Effector memory CD4-positive, alpha-beta T cell (primary cell): ENCODE results near the gene GPX3.

Source experiments
- DNase-seq, 3 donors: peaks; one replicate each; pipeline ENCODE4 v3.0.0-alpha.2; 2020
- H3K27ac ChIP-seq: 2 replicates; pipeline ENCODE4 v1.7.0; 2013; ENCODE audit warnings: mild to moderate bottlenecking, low read length, moderate library complexity; ENCODE audit not compliant: insufficient read depth, poor library complexity, severe bottlenecking
- H3K27me3 ChIP-seq: replicated peaks from 2 replicates; pipeline ENCODE4 v1.7.0; 2013; ENCODE audit warnings: mild to moderate bottlenecking, low read length; ENCODE audit not compliant: insufficient read depth, control insufficient read depth, poor library complexity, severe bottlenecking
- H3K36me3 ChIP-seq: 2 replicates; pipeline ENCODE4 v1.7.0; 2013; ENCODE audit warnings: mild to moderate bottlenecking, low read length, moderate library complexity; ENCODE audit not compliant: control insufficient read depth, insufficient read depth
- H3K4me1 ChIP-seq: 2 replicates; pipeline ENCODE4 v1.7.0; 2013; ENCODE audit warnings: low read length, mild to moderate bottlenecking; ENCODE audit not compliant: control insufficient read depth, insufficient read depth, poor library complexity, severe bottlenecking
- H3K4me3 ChIP-seq: 2 replicates; pipeline ENCODE4 v1.7.0; 2013; ENCODE audit warnings: low read length, low read depth, mild to moderate bottlenecking; ENCODE audit not compliant: insufficient read depth, poor library complexity, severe bottlenecking
- H3K9me3 ChIP-seq: 2 replicates; pipeline ENCODE4 v1.7.0; 2013; ENCODE audit warnings: mild to moderate bottlenecking, low read length, moderate library complexity; ENCODE audit not compliant: control insufficient read depth

Gene GPX3

DNA sequence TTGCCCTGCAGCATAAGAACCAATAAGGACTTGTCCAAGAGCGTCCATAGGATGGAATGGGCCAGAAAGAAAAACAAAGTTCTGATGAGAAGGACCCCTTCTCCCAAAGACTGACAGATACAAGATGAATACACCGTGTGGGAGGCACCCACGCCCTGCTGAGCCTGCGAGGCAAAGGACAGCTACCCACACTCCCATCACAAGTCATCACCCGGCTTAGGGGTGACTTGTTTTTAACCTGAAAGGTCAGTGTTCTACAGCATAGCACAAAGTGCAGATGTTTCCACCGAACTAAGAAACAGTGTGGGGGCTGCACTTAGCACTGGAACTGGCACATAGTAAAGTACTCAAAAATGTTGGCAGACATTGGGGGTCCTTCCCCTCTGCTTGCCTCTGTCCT, 46.5 kb downstream of the GPX3 start:
- no peak overlapping the region for H3K4me3 ChIP-seq
- peaks cover 72% of the 10 kb centered on the region for H3K36me3 ChIP-seq
- H3K4me1 ChIP-seq: peaks cover 33% of the 10 kb centered on the region
- H3K27ac ChIP-seq: no peak overlapping the region
- no peaks in the 10 kb centered on the region for H3K27me3 ChIP-seq
- no peak for DNase-seq
- H3K9me3 ChIP-seq: no peaks in the 10 kb centered on the region

DNA sequence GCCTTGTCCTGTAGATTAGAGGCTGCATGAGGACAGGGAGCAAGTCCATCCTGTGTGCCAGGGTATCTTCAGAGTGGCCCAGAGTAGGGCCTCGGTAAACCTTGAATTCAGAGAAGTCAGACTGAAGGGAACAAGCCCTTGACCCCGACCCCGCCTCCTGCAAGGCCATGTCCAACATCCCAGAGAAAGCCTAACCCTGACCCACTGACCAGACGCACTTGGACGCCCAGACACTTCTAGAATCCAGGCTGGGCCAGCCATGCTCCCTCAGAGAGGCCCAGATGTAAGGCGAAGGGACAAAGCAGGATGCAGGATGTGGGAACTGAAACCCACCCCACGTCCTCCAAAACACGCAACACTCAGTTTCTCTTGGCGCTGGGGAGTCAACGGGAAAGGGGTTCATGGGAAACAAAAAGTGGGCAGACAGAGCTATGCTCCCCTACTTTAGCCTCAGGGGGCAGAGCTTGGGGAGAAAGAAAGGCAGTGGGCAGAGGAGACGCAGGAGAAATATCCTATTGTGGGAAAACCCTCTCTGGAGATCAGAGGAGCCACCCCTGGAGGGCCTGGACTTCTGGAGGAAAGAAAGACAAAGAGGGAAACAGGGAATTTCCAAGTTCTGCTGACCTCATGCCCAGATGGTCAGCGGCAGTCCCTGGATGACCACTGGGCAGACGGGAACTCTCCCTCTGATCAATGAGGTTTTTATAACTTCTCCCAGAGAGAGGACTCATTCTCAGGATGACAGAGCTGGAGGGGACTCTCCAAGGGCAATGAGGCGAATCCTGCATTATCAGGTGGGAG, 47.4 kb downstream of the GPX3 start:
- no peaks in the 10 kb centered on the region for H3K27me3 ChIP-seq
- no peaks in the 10 kb centered on the region for H3K9me3 ChIP-seq
- H3K4me3 ChIP-seq: no peak overlapping the region
- peaks cover 33% of the 10 kb centered on the region for H3K4me1 ChIP-seq
- H3K36me3 ChIP-seq: peaks cover 62% of the 10 kb centered on the region
- no peak overlapping the region for H3K27ac ChIP-seq
- no peak for DNase-seq

DNA sequence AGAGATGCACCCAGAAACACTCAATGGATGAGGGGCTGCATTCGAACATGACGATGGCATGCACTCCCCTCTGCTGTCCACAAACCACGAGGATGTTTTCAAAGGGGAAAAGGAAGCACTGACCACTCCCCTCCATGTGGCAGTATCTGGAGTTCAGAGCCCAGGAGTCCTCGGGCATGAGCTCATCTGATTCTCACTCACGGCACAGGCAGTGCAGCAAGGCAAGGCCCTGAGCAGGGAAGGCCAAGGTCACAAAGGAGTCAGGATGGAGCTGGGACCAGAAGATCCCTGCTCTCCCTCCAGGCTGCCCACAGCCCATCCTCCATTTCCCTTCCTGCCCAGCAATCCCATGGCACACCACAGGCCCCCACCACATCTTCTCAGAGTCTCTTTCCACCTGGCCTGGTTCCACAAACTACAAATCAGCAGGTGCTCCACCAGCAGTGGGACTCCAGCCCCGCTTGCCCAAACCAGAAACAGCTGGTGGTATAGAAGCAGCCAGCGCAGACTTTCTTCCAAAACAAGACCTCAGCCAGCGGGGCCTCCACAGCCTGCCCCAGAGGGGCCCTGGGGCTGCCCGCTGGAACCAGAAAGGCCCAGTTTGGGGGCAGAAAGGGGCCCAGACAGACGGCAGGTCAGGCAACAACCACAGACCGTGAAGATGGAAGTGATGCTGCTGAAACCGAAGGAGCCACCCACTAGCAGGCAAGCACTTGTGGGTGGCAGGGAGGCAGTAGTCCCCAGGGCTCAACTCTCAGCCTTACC, 48.2 kb downstream of the GPX3 start:
- Histone ChIP-seq H3K27me3 (no peaks in the 10 kb centered on the region), H3K4me3 (peak overlapping the region; percentile 12), H3K27ac (peak overlapping the region; percentile 33), H3K36me3 (peaks cover 55% of the 10 kb centered on the region), H3K9me3 (no peaks in the 10 kb centered on the region), H3K4me1 (peaks cover 33% of the 10 kb centered on the region)
- no peak for DNase-seq

DNA sequence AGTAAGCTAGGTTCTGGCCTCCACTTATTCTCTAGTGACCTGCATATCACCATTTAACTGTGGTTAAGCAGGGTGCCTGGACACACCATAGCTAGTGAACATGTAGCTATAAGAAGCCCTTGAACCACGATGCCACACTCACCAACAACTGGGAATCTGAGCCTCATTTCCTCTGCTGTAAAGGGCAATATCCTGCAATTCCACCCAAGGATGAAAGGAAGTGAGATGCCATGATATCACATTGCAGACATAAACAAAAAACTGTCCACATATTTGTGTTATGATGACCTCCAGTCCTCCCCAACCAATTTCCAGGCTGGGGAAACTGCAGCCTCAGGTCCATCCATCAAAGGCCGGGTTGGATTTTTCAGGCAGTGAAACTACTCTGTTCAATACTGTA, 50.1 kb downstream of the GPX3 start:
- Histone ChIP-seq H3K4me3 (no peak overlapping the region), H3K4me1 (peaks cover 36% of the 10 kb centered on the region), H3K27me3 (no peaks in the 10 kb centered on the region), H3K9me3 (no peaks in the 10 kb centered on the region), H3K36me3 (peaks cover 45% of the 10 kb centered on the region), H3K27ac (no peak overlapping the region)
- no peak for DNase-seq

DNA sequence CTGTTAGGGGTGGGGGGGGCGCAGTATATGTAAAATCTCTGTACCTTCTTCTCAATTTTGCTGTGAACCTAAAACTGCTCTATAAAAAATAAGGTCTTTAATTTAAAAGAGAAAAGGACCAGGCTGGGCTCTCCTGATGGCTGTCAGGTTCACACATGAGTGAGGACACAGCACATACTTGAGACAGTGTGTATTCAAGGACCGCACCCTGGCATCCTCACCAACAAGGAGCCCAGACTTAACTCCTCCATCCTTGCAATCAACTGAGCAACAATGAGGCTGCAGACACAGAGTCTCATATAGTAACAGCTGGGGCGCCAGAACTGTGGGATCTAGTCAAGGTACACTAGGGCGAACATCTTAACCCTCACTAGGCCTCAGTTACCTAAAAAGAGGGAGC, 50.6 kb downstream of the GPX3 start:
- no peak for DNase-seq
- no peaks in the 10 kb centered on the region for H3K27me3 ChIP-seq
- H3K4me3 ChIP-seq: no peak overlapping the region
- H3K4me1 ChIP-seq: peaks cover 37% of the 10 kb centered on the region
- no peak overlapping the region for H3K27ac ChIP-seq
- no peaks in the 10 kb centered on the region for H3K9me3 ChIP-seq
- H3K36me3 ChIP-seq: peaks cover 49% of the 10 kb centered on the region

DNA sequence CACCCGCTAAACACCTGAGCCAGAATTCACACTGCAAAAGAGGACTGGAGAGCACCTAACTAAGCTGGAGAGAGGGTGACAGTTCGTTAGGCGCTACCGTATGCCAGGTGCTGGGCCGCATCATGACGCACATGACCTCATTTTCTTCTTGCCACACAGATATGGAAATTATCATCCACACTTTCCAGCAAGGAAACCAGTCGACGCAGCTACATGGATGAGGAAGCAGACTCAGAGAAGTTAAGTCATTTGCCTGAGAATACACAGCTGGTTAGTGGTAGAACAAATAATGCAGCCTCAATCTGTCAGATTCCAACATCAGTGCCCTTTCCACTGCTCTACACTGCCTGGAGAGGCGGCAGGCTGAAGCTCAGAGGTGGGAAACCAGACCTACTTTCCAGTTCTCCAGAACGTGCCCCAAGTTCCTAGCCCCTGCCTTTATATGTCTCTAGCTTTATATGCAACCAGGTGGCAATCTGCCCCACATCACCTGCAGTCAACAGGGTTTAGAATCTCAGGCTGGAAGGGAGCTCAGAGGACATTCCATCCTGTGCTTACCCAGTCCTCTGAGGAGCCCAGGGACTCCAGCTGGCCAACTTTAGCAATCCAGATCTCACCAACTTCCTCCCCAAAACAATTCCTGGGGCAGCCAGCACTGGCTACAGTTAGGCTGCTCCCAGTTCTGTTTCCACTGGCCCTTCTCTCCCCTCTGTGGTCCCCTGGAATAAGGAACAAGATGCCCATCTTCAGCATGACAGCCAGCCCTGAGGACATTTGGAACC, 51.6 kb downstream of the GPX3 start:
- no peaks in the 10 kb centered on the region for H3K9me3 ChIP-seq
- H3K27me3 ChIP-seq: no peaks in the 10 kb centered on the region
- H3K36me3 ChIP-seq: peaks cover 49% of the 10 kb centered on the region
- no peak overlapping the region for H3K4me3 ChIP-seq
- no peak overlapping the region for H3K27ac ChIP-seq
- no peak for DNase-seq
- peaks cover 43% of the 10 kb centered on the region for H3K4me1 ChIP-seq

DNA sequence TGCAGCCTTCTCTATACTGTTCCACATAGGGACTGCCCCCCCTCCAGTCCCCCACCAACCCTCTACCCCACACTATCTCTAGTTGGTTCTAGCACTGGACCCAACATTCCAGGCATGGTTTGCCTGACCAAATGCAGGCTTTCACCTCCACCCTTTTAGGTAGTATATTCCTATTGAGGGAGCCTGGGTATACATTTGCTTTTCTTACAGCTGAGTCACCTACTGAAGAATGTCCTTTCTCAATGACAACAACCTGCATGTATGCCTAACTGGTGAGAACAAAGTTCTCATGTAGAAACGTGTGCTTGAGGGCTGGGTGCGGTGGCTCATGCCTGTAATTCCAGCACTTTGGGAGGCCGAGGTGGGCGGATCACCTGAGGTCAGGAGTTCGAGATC, 52.2 kb downstream of the GPX3 start:
- no peaks in the 10 kb centered on the region for H3K27me3 ChIP-seq
- H3K27ac ChIP-seq: no peak overlapping the region
- H3K9me3 ChIP-seq: no peaks in the 10 kb centered on the region
- H3K36me3 ChIP-seq: peaks cover 44% of the 10 kb centered on the region
- H3K4me1 ChIP-seq: peaks cover 44% of the 10 kb centered on the region
- DNase-seq: no peak
- H3K4me3 ChIP-seq: no peak overlapping the region

DNA sequence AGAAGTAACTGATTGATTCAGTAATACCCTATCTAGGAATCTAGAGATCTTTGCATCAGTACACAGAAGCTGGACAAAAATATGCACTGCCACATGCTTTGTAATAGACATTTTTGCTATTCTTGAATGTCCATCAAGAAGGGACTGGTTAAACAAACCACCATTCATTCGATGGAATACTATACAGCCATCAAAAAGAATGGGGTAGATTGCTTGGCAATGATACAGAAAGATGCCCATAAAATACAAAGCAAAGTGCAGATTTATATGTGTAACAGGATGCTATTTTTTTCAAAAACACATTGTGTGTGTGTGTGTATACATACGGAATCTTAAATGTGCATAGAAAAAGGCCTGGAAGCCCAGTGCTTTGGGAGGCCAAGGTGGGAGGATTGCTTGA, 52.9 kb downstream of the GPX3 start:
- DNase-seq: no peak

DNA sequence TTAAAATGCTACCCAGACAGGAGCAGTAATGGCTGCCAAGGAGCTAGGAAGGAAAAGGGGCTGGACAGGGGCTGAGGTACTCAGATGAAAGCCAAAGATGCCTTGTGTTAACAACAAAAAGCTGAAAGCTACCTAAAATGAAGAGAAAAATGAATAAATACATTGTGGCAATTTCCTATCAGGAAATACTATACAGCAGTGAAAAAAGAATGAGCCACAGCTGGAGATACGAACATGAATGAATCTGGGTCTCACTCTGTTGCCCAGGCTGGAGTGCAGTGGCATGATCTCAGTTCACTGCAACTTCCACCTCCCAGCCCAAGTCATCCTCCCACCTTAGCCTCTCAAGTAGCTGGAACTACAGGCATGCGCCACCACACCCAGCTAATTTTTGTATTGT, 54.2 kb downstream of the GPX3 start:
- Histone ChIP-seq H3K27me3 (no peaks in the 10 kb centered on the region), H3K4me1 (peaks cover 41% of the 10 kb centered on the region), H3K4me3 (no peak overlapping the region), H3K27ac (no peak overlapping the region), H3K36me3 (peaks cover 38% of the 10 kb centered on the region), H3K9me3 (no peaks in the 10 kb centered on the region)
- DNase-seq: no peak

More for the DNA sequence above, 52.9 kb downstream of the GPX3 start:
- Histone ChIP-seq H3K36me3 (peaks cover 38% of the 10 kb centered on the region), H3K4me1 (peaks cover 45% of the 10 kb centered on the region), H3K27me3 (no peaks in the 10 kb centered on the region), H3K4me3 (no peak overlapping the region), H3K9me3 (no peaks in the 10 kb centered on the region), H3K27ac (no peak overlapping the region)
